Hindlimb muscle (tissue), 1 donor: ENCODE measurements around the gene TRPM3. TPM values are rescaled to one million over a fixed set of nuclear protein-coding genes. Genes with fewer than 3 reads are reported as not detected.
A peak's percentile ranks its signal among the peaks of the same experiment; 100 is the strongest.
"Not testable (repeated sequence)": the region's sequence is repeated elsewhere in the genome, so short reads cannot be mapped to it uniquely, and the experiment has no call there.

Source experiments
- DNase-seq: peaks from one replicate; pipeline ENCODE4 v3.0.0-alpha.2; 2013
- polyA plus RNA-seq: library from polyadenylated mRNA; unstranded; fragments of 120-200 nt; gene quantifications from one replicate; pipeline ENCODE4 v1.2.1, GENCODE V29; 2013; ENCODE audit not compliant: insufficient read length

Gene TRPM3
- polyA plus RNA-seq, 1 donor: 0.25 TPM

DNA sequence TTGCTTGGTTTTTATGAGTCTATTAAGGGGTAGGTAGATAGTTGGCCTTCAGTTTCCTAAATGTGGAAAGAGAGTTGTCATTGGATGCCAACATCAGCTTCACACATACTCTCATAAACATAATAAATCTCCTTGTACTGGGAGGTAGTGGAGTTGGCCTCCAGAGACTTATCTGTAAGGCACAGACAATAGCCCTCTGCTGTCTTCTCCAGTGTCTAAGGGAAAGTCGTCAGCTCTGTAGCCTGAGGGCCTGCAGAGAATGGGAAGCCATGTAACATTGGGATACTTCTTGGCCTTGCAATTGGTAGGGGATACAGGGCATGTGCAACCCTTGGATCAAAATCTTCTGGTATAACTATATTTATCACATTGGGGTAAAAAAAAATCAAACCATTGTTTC, 375.1 kb downstream of the TRPM3 start:
- no peak for DNase-seq

- DNase-seq: not testable (repeated sequence)
These were observed 396.6 kb downstream of the TRPM3 start for GRCh38 chr9:70724794-70725193.

- DNase-seq: not testable (repeated sequence)
These were observed 397.4 kb downstream of the TRPM3 start for GRCh38 chr9:70724025-70724424.

GRCh38 chr9:70706797-70707196, 414.6 kb downstream of the TRPM3 start:
- not testable (repeated sequence) for DNase-seq

- DNase-seq: no peak
These were observed 420.3 kb downstream of the TRPM3 start for GRCh38 chr9:70701163-70701562.

DNA sequence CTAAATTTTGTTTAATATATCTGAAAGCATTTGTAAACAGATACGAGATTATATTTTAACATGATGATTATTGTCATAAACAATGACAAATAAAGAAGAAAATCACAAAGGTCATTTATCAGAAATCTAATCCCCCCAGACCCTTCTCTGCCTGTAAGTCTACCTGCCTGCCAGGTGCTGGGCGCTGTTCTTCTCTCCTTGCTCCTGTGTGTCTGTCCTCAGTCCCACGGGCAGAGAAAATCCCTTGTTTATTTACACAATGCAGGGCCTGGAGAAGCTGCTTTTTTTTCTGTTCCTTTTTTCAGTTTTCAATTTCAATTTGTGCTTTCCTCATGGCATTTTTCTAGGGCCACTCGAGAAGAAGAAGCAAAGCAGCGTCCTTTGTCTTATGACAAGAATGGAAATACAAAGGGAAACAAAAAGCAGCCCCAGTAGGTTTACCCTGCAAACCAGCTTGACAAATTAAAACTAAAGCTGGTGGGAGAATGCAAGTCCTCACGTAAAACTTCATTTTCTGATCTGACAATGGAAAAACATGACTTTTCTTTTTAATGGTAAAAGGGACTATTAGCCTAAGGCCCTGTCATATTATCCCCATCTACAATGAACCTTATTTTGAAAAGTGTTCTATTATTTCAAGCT, 424.6 kb downstream of the TRPM3 start:
- DNase-seq: no peak

DNA sequence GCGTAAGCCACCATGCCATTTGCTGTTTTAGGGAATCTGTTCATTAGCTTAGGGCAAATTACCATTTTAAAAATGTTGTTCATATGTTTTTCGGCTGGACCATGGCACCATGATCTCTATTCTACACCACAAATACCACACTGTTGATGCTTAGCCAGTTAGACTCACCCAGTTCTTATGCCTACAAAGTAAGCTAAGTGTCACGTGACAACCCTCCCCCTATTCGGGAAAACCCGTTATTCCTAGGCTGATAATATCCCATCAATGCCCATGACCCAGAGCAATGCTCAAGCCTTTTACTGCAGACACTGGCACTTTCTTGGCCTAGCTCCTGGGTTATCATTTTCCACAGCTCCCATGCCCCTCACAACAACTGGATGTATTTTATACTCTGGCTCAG, 426.7 kb downstream of the TRPM3 start:
- DNase-seq: no peak

- no peak for DNase-seq
These were observed 428.2 kb downstream of the TRPM3 start for GRCh38 chr9:70693186-70693585.

GRCh38 chr9:70692431-70692830, 429.0 kb downstream of the TRPM3 start:
- DNase-seq: no peak

DNA sequence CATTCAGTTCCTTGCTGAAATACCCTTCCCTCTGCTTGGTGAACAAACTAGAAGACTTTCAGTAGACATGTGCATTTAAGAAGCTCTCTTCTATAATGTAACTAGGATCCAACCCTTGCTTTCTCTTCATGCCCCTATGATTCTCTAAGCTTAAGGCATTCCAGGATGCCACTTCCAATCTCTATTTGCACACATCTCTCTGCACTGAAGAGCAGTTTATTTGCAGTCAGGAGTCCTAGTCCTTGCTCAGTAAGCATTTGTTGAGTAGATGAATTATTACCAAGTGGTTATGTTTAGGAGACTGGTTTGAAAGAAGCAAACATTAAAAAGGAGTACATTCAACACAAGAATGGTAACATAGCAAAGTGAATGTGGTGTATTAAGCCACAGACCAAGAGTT, 432.7 kb downstream of the TRPM3 start:
- DNase-seq: no peak

DNA sequence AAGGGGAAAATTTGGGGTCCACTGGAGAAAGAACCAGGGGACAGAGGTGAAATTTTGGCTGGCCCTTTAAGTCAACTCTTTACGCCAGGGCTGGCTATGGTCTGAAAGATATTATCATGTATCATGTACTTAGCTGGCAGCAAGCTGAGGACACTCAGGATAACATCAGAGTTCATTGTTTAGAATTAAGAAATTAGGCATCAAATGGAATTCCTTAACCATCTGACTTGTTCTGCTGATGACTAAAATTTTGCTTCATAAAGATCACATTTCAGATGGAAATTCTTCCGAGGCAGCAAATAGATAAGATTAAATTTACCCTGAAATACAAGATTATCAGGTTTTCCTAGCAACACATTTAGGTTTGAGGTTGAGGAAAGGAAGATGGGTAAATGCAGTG, 437.6 kb downstream of the TRPM3 start:
- no peak for DNase-seq

- DNase-seq: no peak
These were observed 439.1 kb downstream of the TRPM3 start for GRCh38 chr9:70682298-70682697.

DNA sequence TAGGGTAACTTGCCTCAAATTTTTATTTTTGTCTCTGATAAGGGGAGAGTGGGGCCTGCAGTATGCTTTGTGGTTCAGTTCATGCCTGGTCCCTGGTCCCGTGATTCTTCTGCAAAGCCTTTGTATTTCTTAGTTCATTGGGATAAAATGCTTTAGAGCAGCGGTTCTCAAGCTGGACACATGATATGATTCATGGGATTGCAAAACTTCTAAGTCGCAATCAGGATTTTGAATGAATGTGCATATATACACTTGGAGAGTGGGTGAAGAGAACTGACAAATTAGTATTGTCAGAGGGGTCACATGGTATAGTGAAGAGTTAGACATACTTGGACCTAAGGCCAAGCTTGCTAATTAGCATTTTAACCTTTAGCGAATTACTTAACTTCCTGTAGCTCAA, 441.6 kb downstream of the TRPM3 start:
- no peak for DNase-seq

DNA sequence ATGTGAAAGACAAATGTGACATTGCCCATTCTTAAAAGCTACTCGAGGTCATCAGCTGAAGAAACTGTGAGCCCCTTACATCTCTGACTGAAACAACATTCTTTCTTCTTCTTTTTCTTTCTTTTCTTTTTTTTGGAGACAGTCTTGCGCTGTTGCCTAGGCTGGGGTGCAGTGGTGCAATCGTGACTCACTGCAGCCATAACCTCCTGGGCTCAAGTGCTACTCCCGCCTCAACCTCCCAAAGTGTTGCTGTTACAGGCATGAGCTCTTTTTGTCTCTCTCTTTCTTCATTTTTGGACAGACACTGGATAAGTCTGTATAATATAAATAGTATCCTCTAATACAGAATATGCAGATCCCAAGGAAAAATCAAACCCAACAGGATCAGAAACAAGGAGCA, 443.3 kb downstream of the TRPM3 start:
- DNase-seq: no peak

DNA sequence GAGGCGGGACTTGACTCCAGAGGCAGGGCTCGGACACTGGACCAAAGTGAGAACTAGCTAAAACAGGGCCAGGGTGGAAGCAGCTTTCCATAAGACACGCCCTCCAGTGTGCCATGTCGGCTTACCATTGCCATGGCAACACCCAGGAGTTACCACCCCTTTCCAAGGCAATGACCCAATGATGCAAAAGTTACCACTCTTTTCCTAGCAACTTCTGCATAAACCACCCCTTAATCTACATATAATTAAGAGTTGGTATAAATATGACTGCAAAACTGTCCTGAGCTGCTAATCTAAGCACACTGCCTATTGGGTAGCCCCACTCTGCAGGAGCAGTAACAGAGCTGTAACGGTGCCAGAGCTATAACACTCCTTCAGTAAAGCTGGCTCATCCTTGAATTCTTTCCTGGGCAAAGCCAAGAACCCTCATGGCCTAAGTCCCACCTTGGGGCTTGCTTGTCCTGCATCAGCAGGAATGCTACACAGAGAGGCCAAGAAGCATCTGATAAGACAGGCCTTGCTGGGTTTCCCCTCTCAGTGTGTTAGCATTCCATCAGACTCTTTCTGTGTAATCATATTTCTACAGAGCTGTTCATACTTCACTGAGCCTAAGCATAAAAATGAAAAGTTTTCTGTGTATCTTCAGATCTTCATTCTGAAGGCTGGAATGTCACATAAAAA, 444.2 kb downstream of the TRPM3 start:
- DNase-seq: no peak

DNA sequence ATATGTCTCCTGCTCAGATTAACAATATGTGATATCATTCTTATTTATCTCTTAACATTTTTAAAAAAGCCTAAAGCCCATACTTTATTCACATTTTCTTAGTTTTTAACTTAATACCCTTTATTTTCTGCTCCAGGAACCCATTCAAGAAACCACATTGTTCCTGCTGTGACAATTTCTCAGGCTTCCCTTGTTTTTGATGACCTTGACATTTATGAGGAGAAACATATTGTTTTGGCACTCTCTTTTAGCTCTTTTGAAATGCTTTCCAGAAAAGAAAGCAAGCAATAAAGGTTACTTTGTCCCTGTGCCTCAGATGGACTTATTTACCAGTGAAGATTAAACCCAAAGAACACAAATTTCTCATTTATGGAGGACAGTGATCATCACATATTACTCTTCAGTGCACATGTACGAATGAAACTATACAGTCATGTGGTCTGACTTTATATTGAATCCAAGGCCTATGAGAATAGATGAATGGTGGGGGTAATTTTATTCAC, 445.5 kb downstream of the TRPM3 start:
- DNase-seq: no peak

GRCh38 chr9:70673844-70674243, 447.6 kb downstream of the TRPM3 start:
- DNase-seq: no peak

- DNase-seq: peak; percentile 6
These were observed 449.2 kb downstream of the TRPM3 start for GRCh38 chr9:70672161-70672649.

- DNase-seq: no peak
These were observed 452.7 kb downstream of the TRPM3 start for GRCh38 chr9:70668751-70669150.

DNA sequence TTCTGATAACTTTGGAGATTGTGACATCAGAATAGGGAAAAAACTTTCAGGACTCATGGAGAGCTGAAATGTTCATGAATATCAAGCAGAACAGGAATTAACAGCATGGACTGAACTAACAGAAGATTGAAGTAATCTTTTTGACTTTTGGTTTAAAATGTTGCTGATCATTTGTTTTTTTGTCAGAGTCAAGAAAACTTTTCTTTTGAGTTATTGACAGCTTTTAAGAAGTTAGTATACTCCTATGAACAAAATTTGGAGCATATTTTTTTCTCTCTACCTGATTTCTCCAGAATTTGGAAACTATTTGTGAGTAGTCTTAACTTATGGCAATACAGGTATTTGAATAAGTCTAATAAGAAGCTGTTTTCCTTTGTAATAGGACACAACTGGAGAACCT, 462.7 kb downstream of the TRPM3 start:
- no peak for DNase-seq

DNA sequence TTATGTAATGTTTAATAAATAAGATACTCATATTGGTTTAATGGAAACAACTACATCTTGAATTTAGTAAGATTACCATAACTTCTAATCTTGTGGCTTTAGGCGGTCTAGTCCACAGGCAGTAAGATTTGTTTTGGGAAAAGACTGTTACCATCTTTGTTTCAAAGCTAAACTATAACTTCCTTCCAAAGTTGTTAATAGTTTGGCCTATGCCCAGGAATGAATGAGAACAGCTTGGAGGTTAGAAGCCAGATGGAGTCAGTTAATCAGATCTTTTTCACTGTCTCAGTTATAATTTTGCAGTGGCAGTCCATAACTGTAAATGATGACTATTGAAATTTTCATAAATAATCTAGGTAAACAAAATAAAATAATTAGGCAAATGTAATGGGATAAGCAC, 465.1 kb downstream of the TRPM3 start:
- DNase-seq: no peak

GRCh38 chr9:70654144-70654543, 467.3 kb downstream of the TRPM3 start:
- DNase-seq: no peak

- DNase-seq: not testable (repeated sequence)
These were observed 476.8 kb downstream of the TRPM3 start for GRCh38 chr9:70644627-70645026.

DNA sequence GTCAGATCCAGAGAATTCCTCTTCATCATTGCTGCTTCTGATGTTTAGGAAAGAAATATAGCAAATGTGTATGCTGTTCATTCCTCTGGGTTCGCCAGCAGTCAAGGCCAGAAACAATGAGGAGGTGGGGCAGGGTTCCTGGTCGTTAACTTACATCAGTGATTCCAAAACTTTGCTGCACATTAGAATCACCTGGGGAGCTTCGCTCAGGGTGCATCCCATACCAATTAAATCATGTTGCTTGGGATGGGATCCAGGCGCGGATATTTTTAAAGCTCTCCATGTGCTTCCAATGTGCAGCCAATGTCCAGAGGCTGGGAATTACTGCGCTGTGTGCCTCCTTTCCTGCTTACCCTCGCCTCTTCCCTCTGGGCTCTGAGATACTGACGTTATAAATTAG, 479.1 kb downstream of the TRPM3 start:
- DNase-seq: peak; percentile 62
